Activated T-helper 1 cell treated with anti-CD3 and anti-CD28 coated beads, Interleukin-2, amount 50 U/mL, for 16 hours (primary cell): Measurements from ENCODE around the gene HDC.

Source experiments
- DNase-seq, 2 donors: peaks; one replicate each; pipeline ENCODE4 v3.0.0-alpha.2; 2020; ENCODE audit warnings: low read depth in 1 of 2, low spot score in 1 of 2

HDC gene

GRCh38 chr15:50256188-50257041 lies 9.1 kb downstream of the HDC start:
- no peak for DNase-seq

GRCh38 chr15:50252556-50252955 lies 13.0 kb downstream of the HDC start:
- no peak for DNase-seq

- DNase-seq: no peak
Measured at GRCh38 chr15:50251638-50252182, 13.8 kb downstream of the HDC start.

- no peak for DNase-seq
Measured at GRCh38 chr15:50250760-50251394, 14.6 kb downstream of the HDC start.

GRCh38 chr15:50249704-50250103 lies 15.8 kb downstream of the HDC start:
- no peak for DNase-seq

GRCh38 chr15:50248994-50249582 lies 16.4 kb downstream of the HDC start:
- no peak for DNase-seq

GRCh38 chr15:50247819-50248655 lies 17.5 kb downstream of the HDC start:
- DNase-seq: no peak

- DNase-seq: no peak
Measured at GRCh38 chr15:50246631-50247030, 18.9 kb downstream of the HDC start.

- no peak for DNase-seq
Measured at GRCh38 chr15:50244959-50245624, 20.4 kb downstream of the HDC start.

GRCh38 chr15:50244153-50244552 lies 21.4 kb downstream of the HDC start:
- DNase-seq: no peak

- DNase-seq: no peak
Measured at GRCh38 chr15:50241684-50242450, 23.7 kb downstream of the HDC start.

- DNase-seq: no peak
Measured at GRCh38 chr15:50238255-50238654, 27.3 kb downstream of the HDC start.

- DNase-seq: no peak
Measured at GRCh38 chr15:50236433-50236832, 29.1 kb downstream of the HDC start.

GRCh38 chr15:50235794-50236193 lies 29.7 kb downstream of the HDC start:
- no peak for DNase-seq

GRCh38 chr15:50234764-50235163 lies 30.8 kb downstream of the HDC start:
- DNase-seq: no peak

- no peak for DNase-seq
Measured at GRCh38 chr15:50233192-50233736, 32.3 kb downstream of the HDC start.

- DNase-seq: no peak
Measured at GRCh38 chr15:50232791-50233190, 32.7 kb downstream of the HDC start.

GRCh38 chr15:50231761-50232160 lies 33.8 kb downstream of the HDC start:
- no peak for DNase-seq

GRCh38 chr15:50229336-50229735 lies 36.2 kb downstream of the HDC start:
- no peak for DNase-seq

GRCh38 chr15:50228866-50229265 lies 36.7 kb downstream of the HDC start:
- no peak for DNase-seq
